Astrocyte of the cerebellum (primary cell): Measurements from ENCODE around the gene TCF7.

Experiments used
- DNase-seq: peaks from one replicate; pipeline ENCODE4 v3.0.0-alpha.2; 2011; ENCODE audit warnings: low read depth
- H3K4me3 ChIP-seq: 2 replicates; pipeline ENCODE4 v1.5.1; 2011; ENCODE audit warnings: mild to moderate bottlenecking, low read depth, low read length, moderate library complexity
- in situ Hi-C: cut with HindIII; loops from 2 replicates; pipeline ENCODE4 v1.10.0; 2017; ENCODE audit warnings: low sequenced_read_pairs
- TF ChIP-seq, protein P1 (sequence below): IDR thresholded peaks from 2 replicates; pipeline ENCODE4 v1.5.1; 2012; ENCODE audit warnings: low read length, low read depth, moderate library complexity, mild to moderate bottlenecking; ENCODE audit errors: missing control alignments

TCF7 gene

DNA sequence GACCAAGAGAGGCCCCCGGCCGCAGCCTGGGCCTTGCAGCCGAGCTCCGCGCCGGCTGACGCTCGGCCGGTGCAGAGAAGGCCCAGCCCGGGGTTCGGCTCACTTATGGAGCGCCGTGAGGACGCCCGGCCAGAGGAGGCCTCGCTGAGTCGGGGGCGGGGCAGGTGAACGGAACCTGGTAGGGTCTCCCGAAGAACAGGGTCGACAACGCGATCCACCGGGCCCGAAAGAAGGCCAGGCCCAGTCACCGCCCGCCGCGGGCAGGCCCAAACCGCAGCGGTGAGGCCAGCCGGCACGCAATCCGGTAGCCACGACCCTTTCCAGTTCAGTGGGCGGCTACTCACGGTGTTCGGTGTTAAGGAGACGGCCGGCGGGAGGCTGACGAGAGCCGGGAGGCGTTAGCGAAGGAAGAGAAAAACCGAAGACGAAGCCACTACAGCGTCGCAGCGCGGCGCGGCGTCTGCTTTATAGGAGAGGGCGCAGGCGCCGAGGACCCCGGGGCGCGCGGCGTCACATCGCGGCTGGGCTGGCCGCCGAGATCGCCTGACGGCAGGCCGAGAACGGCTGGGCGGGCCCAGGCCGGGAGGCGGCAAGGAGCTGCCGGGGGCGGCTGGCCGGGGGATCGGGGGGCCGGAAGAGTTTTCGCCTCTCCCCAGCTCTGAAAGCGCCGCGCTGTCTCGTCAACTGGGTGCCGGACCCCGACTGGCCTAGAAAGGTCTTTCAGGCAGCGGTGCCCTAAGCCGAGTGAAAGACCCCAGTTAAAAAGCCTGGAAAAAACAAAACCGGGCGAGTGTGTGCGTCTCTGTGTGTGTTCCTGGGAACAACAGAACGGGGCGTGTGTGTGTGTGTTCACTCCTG, 62.3 kb downstream of the TCF7 start, which contains the start of gene SKP1:
Gene SKP1 (minus strand): TSS at position 440 of the 858 bp plus-strand sequence. CDS start 2,928 bp downstream, outside the sequence.
- TF ChIP-seq, protein P1, sequence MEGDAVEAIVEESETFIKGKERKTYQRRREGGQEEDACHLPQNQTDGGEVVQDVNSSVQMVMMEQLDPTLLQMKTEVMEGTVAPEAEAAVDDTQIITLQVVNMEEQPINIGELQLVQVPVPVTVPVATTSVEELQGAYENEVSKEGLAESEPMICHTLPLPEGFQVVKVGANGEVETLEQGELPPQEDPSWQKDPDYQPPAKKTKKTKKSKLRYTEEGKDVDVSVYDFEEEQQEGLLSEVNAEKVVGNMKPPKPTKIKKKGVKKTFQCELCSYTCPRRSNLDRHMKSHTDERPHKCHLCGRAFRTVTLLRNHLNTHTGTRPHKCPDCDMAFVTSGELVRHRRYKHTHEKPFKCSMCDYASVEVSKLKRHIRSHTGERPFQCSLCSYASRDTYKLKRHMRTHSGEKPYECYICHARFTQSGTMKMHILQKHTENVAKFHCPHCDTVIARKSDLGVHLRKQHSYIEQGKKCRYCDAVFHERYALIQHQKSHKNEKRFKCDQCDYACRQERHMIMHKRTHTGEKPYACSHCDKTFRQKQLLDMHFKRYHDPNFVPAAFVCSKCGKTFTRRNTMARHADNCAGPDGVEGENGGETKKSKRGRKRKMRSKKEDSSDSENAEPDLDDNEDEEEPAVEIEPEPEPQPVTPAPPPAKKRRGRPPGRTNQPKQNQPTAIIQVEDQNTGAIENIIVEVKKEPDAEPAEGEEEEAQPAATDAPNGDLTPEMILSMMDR: no peak
- DNase-seq: peak; percentile 49
- in situ Hi-C loops: no loop called here
- H3K4me3 ChIP-seq: peak within 1 kb of the TSS; percentile 93

DNA sequence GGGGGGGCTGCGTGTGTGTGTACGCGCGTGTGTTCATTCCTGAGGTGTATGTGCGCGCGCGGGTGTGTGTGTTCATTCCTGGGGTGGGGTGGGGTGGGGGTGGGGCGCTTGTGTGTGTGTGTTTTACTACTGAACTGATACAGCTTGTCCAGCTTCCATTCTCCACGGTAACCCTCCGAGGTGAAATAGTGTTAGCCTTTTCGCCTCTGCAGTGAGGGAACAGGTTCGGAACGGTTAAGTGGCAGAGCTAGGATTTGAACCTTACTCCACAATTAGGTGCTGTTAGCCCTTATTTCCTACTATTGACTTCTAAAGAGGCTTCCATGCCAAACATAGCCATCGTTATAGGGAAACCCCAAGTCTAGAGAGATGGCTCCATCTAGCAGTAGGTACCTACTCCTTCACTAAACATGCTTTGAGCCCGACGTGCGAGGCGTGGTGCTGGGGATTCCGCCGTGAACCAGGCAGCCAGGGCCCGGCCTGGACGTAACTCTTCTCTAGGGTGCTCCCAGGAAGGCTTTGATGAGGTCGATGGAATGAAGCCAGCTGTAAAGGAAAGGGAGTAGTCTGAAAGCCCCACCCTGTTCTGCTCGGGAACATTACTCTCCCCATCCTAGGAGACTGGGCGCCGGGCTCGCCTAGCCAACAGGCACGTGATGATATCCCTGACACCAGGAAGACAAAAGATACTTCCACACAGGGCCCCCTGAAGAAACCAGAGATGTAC, 63.1 kb downstream of the TCF7 start:
- in situ Hi-C loops: no loop called here
- no peak for DNase-seq
- TF ChIP-seq, protein P1: no peak
- H3K4me3 ChIP-seq: peak overlapping the region; percentile 93

DNA sequence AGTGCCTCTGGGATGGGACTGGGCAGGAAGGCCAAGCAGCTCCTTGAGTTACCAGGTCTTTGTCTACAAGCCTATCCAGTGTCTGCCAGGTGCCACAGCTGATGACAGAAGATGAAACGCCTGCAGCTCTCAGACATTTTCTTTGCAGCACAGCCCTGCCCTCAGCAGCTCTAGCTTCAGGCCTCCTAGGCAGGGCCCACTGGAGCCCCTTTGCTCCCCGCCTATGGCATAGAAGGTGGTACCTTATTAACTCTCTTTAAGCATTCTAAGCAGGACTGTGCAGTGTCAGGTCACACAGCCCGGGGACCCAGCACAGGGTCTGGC, 63.6 kb downstream of the TCF7 start:
- in situ Hi-C loops: no loop called here
- peak overlapping the region; percentile 93 for H3K4me3 ChIP-seq
- no peak for DNase-seq
- TF ChIP-seq, protein P1: no peak

DNA sequence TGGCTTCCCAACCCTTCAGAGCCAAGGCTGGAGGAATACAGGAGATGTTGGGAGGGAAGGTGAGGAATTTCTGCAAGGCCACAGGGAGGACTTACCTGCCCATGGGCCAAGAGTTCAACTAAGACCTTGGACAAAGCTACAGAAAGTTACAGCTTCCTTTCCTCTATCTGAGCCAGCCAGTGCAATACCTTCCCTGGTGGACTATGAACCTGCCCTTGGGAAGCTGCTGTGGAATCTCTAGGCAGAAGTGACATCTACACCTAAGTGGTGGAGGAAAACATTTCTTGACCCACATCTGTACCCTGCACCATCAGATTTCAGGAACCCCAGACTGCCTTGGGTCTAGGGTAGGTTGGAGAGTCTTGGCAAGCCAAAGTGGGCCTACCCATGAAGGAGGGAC, 69.0 kb downstream of the TCF7 start:
- in situ Hi-C loops: no loop called here
- no peak overlapping the region for H3K4me3 ChIP-seq
- no peak for DNase-seq
- TF ChIP-seq, protein P1: no peak

DNA sequence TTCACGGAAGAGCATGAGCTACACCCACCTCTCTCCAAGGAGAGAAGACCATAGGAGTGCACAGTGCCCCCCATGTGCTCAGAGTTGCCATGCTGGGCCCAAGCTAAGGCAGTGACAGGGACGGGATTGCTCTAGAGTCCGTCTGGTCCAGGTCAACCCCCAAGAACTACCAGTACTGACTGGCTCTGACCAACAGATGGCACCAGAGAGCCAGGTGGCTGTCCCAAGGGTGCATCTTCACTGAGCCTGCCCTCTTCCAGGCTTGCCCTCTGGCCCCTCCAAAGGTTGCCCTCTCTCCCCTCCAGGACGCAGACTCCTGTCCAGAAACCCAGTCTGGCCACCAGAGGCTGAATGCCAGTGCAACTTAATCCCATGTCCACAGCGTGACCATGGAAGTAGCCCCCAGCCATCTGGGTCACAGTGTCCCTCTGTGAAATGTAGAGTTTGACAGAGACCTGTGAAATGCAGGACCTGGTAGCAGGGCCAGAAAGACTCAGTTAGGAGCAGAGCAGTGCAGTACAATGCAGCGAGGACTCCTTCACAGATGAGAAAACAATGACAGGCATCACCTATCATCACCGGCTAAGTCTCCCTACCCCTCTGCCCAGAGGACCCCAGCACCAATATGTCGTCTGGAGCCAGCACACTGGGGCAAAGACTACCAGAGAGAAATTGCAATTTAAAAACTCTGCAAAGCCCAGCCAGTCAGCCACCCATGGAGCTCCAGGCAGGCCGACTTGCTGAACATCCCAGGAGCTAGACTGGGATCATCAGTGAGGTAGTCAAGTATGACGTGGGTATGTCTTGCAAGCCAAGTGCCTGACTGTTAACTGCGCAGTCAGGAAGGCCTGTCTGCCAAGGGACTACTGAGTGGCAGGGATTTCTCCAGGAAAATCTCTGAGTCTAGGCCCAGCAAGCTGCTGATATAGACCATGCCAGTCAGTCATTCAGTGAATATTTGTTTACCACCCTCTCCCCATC, 70.0 kb downstream of the TCF7 start:
- TF ChIP-seq, protein P1: peak; percentile 90
- H3K4me3 ChIP-seq: no peak overlapping the region
- peak; percentile 29 for DNase-seq
- in situ Hi-C loops: no loop called here

DNA sequence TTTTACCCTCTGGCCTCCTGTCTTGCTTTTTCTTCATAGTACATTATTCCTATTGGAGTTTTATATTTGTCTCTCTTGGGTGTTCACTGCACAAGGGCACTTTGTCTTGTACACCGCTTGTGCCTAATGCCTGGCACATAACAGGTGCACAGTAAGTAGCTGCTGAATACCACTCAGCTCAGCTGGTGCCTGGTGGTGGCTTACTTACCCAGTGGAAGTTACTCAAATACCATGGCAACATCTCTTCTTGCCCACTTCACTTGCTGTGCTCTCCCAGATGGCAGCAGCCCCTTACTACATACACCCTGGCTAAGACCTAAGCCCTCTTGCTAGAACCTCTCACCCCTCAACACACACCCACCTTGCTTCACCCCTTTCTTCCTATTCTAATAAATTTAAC, 73.6 kb downstream of the TCF7 start:
- in situ Hi-C loops: no loop called here
- no peak for DNase-seq
- H3K4me3 ChIP-seq: no peak overlapping the region
- TF ChIP-seq, protein P1: no peak
